ENCODE data around the gene KIAA0040.

DNA sequence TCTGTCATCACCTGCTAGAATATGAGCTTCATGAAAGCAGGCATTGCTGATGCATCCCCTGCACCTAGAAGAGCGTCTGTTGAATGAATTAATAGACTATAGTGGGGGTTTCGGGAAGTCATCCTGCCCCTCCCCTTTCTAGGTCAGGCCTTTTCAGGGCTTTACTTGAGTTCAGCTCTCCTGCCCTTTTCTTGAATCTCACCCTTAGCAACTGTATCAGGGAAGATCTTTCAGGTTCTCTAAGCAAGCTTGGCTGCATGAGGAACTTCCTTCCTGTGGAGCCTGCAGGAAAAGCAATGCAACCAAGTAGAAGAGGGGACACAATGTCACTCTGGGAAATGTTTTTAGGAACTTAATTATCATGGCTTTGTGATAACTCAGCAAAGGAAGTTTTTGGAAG is 27.2 kb upstream of the KIAA0040 start:
- TF ChIP-seq POLR2AphosphoS5 (IDR thresholded peaks at IDR 0.05) (no peak), CTCF (IDR thresholded peaks at IDR 0.05) (no peak)
